Measurements from ENCODE around the gene NEK6.

The NEK6 gene

DNA sequence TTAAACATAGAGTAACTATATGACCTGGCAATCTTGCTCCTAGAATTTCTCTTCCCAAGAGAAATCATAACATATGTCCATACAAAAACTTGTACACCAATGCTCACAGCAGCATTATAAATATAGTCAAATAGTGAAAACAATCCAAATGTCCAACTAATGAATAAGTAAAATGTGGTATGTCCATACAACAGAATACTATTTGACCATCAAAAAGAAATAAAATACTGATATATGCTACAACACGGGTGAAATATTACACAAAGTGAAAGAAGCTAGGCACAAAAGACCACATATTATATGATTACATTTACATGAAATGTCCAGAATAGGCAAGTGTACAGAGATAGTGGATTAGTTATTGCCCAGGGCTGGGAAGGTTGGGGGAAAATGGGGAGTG, 116.1 kb downstream of the NEK6 start:
- Histone ChIP-seq H3K36me3 (ENCODE audit: control insufficient read depth, low read length) (peaks cover 17% of the 10 kb centered on the region; the same call in 1 of the 2 replicates), H3K79me2 (ENCODE audit: control insufficient read depth, low read length) (peaks cover 58% of the 10 kb centered on the region), H3K4me2 (ENCODE audit: low read length) (no peak overlapping the region), H4K20me1 (ENCODE audit: control insufficient read depth, insufficient read depth, low read depth, low read length) (peaks cover 8% of the 10 kb centered on the region; the same call in 1 of the 2 replicates), H3K27ac (ENCODE audit: low read depth, low read length) (no peak overlapping the region), H3F3A (ENCODE audit: control insufficient read depth, insufficient read depth) (no peaks in the 10 kb centered on the region), H3K4me1 (ENCODE audit: control insufficient read depth, low read length) (no peaks in the 10 kb centered on the region), H3K9me3 (ENCODE audit: control insufficient read depth, insufficient read depth, low read length) (no peaks in the 10 kb centered on the region), H3K4me3 (ENCODE audit: low read length) (no peak overlapping the region), H3K27me3 (ENCODE audit: control insufficient read depth, low read length) (no peaks in the 10 kb centered on the region), H3K9me2 (replicated peaks; ENCODE audit: control insufficient read depth, low read length) (no peaks in the 10 kb centered on the region)
- TF ChIP-seq EZH2phosphoT487 (IDR thresholded peaks at IDR 0.05; ENCODE audit: borderline replicate concordance, low read length) = no peak
- no peak for TF ChIP-seq CTCF (IDR thresholded peaks at IDR 0.05; ENCODE audit: low read depth, low read length, poor library complexity, severe bottlenecking)

- peaks cover 52% of the 10 kb centered on the region for H3K79me2 ChIP-seq (ENCODE audit: control insufficient read depth, low read length)
- no peak overlapping the region for H3K4me2 ChIP-seq (ENCODE audit: low read length)
- H3K36me3 ChIP-seq (ENCODE audit: control insufficient read depth, low read length) = peaks cover 24% of the 10 kb centered on the region; the same call in 1 of the 2 replicates
- TF ChIP-seq EZH2phosphoT487 (IDR thresholded peaks at IDR 0.05; ENCODE audit: borderline replicate concordance, low read length) (no peak), CTCF (IDR thresholded peaks at IDR 0.05; ENCODE audit: low read depth, low read length, poor library complexity, severe bottlenecking) (no peak)
- no peaks in the 10 kb centered on the region for H3K9me3 ChIP-seq (ENCODE audit: control insufficient read depth, insufficient read depth, low read length)
- H3K27ac ChIP-seq (ENCODE audit: low read depth, low read length) = no peak overlapping the region
- no peaks in the 10 kb centered on the region for H3K4me1 ChIP-seq (ENCODE audit: control insufficient read depth, low read length)
- no peaks in the 10 kb centered on the region for H3K9me2 ChIP-seq (replicated peaks; ENCODE audit: control insufficient read depth, low read length)
- H3F3A ChIP-seq (ENCODE audit: control insufficient read depth, insufficient read depth) = no peaks in the 10 kb centered on the region
- H3K27me3 ChIP-seq (ENCODE audit: control insufficient read depth, low read length) = no peaks in the 10 kb centered on the region
- H4K20me1 ChIP-seq (ENCODE audit: control insufficient read depth, insufficient read depth, low read depth, low read length) = peaks cover 3% of the 10 kb centered on the region; the same call in 1 of the 2 replicates
- H3K4me3 ChIP-seq (ENCODE audit: low read length) = no peak overlapping the region
Observed at GRCh38 chr9:124375726-124376125, 118.0 kb downstream of the NEK6 start.

GRCh38 chr9:124376329-124376728, 118.6 kb downstream of the NEK6 start:
- peaks cover 28% of the 10 kb centered on the region; the same call in 1 of the 2 replicates for H3K36me3 ChIP-seq (ENCODE audit: control insufficient read depth, low read length)
- H4K20me1 ChIP-seq (ENCODE audit: control insufficient read depth, insufficient read depth, low read depth, low read length) = peaks cover 3% of the 10 kb centered on the region; the same call in 1 of the 2 replicates
- no peak overlapping the region for H3K4me2 ChIP-seq (ENCODE audit: low read length)
- no peaks in the 10 kb centered on the region for H3K9me3 ChIP-seq (ENCODE audit: control insufficient read depth, insufficient read depth, low read length)
- H3K79me2 ChIP-seq (ENCODE audit: control insufficient read depth, low read length) = peaks cover 49% of the 10 kb centered on the region
- no peak for TF ChIP-seq CTCF (IDR thresholded peaks at IDR 0.05; ENCODE audit: low read depth, low read length, poor library complexity, severe bottlenecking)
- TF ChIP-seq EZH2phosphoT487 (IDR thresholded peaks at IDR 0.05; ENCODE audit: borderline replicate concordance, low read length) = no peak
- no peaks in the 10 kb centered on the region for H3K27me3 ChIP-seq (ENCODE audit: control insufficient read depth, low read length)
- H3K4me1 ChIP-seq (ENCODE audit: control insufficient read depth, low read length) = no peaks in the 10 kb centered on the region
- H3K9me2 ChIP-seq (replicated peaks; ENCODE audit: control insufficient read depth, low read length) = no peaks in the 10 kb centered on the region
- H3K4me3 ChIP-seq (ENCODE audit: low read length) = no peak overlapping the region
- no peak overlapping the region for H3K27ac ChIP-seq (ENCODE audit: low read depth, low read length)
- no peaks in the 10 kb centered on the region for H3F3A ChIP-seq (ENCODE audit: control insufficient read depth, insufficient read depth)
